ENCODE measurements around the gene TSPAN1.

DNA sequence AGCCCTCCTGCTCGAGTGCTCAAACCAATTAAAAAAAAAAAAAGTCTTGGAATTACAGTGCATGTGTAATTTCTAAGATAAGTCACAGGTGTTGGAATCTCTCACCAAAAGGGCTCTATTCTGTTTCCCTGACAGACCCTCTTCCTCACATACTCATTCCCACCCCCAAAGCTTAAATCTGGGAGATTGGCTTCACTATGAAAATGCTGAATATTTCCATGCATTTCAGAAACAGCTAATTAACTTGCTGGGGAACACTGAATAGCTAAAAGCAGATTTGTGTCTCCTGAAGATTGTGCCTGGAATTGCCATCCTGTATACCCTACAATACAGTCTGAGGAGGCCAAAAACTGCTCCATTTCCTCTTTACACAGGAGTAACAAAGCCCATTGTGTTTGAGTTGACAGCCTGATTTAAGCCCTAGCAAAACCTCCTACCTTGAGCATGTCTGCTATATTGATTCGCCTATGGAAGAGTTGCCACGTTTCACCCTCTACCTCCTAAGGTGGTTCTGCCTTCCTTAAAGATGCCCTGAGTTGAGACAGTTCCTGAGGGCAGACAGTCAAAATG is 41.0 kb upstream of the TSPAN1 start:
- TF ChIP-seq, protein P1, sequence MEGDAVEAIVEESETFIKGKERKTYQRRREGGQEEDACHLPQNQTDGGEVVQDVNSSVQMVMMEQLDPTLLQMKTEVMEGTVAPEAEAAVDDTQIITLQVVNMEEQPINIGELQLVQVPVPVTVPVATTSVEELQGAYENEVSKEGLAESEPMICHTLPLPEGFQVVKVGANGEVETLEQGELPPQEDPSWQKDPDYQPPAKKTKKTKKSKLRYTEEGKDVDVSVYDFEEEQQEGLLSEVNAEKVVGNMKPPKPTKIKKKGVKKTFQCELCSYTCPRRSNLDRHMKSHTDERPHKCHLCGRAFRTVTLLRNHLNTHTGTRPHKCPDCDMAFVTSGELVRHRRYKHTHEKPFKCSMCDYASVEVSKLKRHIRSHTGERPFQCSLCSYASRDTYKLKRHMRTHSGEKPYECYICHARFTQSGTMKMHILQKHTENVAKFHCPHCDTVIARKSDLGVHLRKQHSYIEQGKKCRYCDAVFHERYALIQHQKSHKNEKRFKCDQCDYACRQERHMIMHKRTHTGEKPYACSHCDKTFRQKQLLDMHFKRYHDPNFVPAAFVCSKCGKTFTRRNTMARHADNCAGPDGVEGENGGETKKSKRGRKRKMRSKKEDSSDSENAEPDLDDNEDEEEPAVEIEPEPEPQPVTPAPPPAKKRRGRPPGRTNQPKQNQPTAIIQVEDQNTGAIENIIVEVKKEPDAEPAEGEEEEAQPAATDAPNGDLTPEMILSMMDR (IDR thresholded peaks at IDR 0.05; ENCODE audit: poor library complexity) = no peak
- no peak for TF ChIP-seq EZH2 (IDR thresholded peaks at IDR 0.05; ENCODE audit: borderline replicate concordance)
